Breast epithelium (tissue), 3 donors: ENCODE measurements around the gene ZNF236.
"Not testable (repeated sequence)": the region's sequence is repeated elsewhere in the genome, so short reads cannot be mapped to it uniquely, and the experiment has no call there.

Source experiments
- CTCF ChIP-seq, 3 donors: fragments of 450-650 bp; IDR thresholded peaks; one replicate each; pipeline ENCODE4 v1.5.1; 2016 to 2017; ENCODE audit warnings: antibody characterized with exemption in 3 of 3, mild to moderate bottlenecking in 3 of 3, moderate library complexity in 3 of 3
- POLR2A ChIP-seq: fragments of 450-650 bp; IDR thresholded peaks from one replicate; pipeline ENCODE4 v1.6.1; 2016; ENCODE audit warnings: antibody characterized with exemption, mild to moderate bottlenecking, moderate library complexity

GRCh38 chr18:76965555-76966151 is 143.3 kb downstream of the ZNF236 start:
- not testable (repeated sequence) for TF ChIP-seq POLR2A; CTCF (IDR thresholded peaks at IDR 0.05)
